HL-60 (cell line): ENCODE measurements around the gene BCL6.

ENCODE experiments used
- DNase-seq, 2 experiments: peaks; one replicate each; pipeline ENCODE4 v3.0.0-alpha.2; 2010 to 2020; ENCODE audit warnings: low read depth in 1 of 2, low spot score in 1 of 2
- H3K27ac ChIP-seq: fragments of 250-450 bp; sonication (Bioruptor Pico); replicated peaks from 2 replicates; pipeline ENCODE4 v1.5.1; 2020; ENCODE audit warnings: mild to moderate bottlenecking, moderate library complexity
- H3K27me3 ChIP-seq: fragments of 250-450 bp; sonication (Bioruptor Pico); 2 replicates; pipeline ENCODE4 v1.5.1; 2021; ENCODE audit warnings: mild to moderate bottlenecking, moderate library complexity; ENCODE audit not compliant: insufficient read depth, poor library complexity, severe bottlenecking
- H3K4me3 ChIP-seq: replicated peaks from 2 replicates; pipeline ENCODE4 v1.5.1; 2011; ENCODE audit warnings: mild to moderate bottlenecking, control low read depth, low read length; ENCODE audit not compliant: insufficient read depth
- CTCF ChIP-seq: IDR thresholded peaks from one replicate; pipeline ENCODE4 v1.5.1; 2011; ENCODE audit warnings: low read length, control low read depth, inconsistent platforms; ENCODE audit not compliant: insufficient read depth
- GABPA ChIP-seq: IDR thresholded peaks from 2 replicates; pipeline ENCODE4 v1.6.1; 2012; ENCODE audit warnings: low read depth
- POLR2AphosphoS5 ChIP-seq: IDR thresholded peaks from 2 replicates; pipeline ENCODE4 v1.6.1; 2012; ENCODE audit warnings: low read depth
- REST ChIP-seq: IDR thresholded peaks from 2 replicates; pipeline ENCODE4 v1.6.1; 2012; ENCODE audit warnings: low read depth; ENCODE audit not compliant: insufficient replicate concordance
- SPI1 ChIP-seq: IDR thresholded peaks from 2 replicates; pipeline ENCODE4 v1.6.1; 2012; ENCODE audit warnings: low read depth, mild to moderate bottlenecking, borderline replicate concordance

The BCL6 gene

GRCh38 chr3:187726564-187726963, 18.7 kb downstream of the BCL6 start:
- DNase-seq = no peak
- H3K27ac ChIP-seq = no peak overlapping the region

GRCh38 chr3:187725653-187726370, 19.5 kb downstream of the BCL6 start:
- DNase-seq = no peak
- no peak for TF ChIP-seq SPI1
- TF ChIP-seq GABPA = no peak
- TF ChIP-seq POLR2AphosphoS5 = no peak
- TF ChIP-seq REST = no peak
- TF ChIP-seq CTCF = no peak
- Histone ChIP-seq H3K4me3 (no peak overlapping the region), H3K27ac (no peak overlapping the region), H3K27me3 (no peaks in the 10 kb centered on the region)

More at GRCh38 chr3:187726564-187726963, 18.7 kb downstream of the BCL6 start:
- no peak for TF ChIP-seq GABPA
- no peak for TF ChIP-seq SPI1
- no peak for TF ChIP-seq POLR2AphosphoS5
- TF ChIP-seq CTCF = no peak
- TF ChIP-seq REST = no peak
- no peak overlapping the region for H3K4me3 ChIP-seq
- H3K27me3 ChIP-seq = no peaks in the 10 kb centered on the region

GRCh38 chr3:187725224-187725623, 20.0 kb downstream of the BCL6 start:
- no peak for TF ChIP-seq CTCF
- no peak for TF ChIP-seq POLR2AphosphoS5
- no peak for TF ChIP-seq GABPA
- no peak for TF ChIP-seq REST
- no peak for TF ChIP-seq SPI1
- Histone ChIP-seq H3K27ac (no peak overlapping the region), H3K27me3 (no peaks in the 10 kb centered on the region), H3K4me3 (no peak overlapping the region)
- no peak for DNase-seq
